Caco-2 (cell line): Measurements from ENCODE around the gene LY86. TPM values are rescaled to one million over a fixed set of nuclear protein-coding genes. Genes with fewer than 3 reads are reported as not detected.

Source experiments
- BruUV-seq: library from RNA; stranded (reverse); fragments of 400-500 nt; replicated peaks from 2 replicates; lab custom pipeline; 2021; lab: Mats Ljungman, UMichigan
- CTCF ChIA-PET: fragments of 300-600 bp; sonication (Branson Sonifier 250); formaldehyde crosslinking; loops from one replicate; lab custom pipeline; 2022; ENCODE audit warnings: antibody characterized with exemption; lab: Charles Lee
- POLR2A ChIA-PET: fragments of 300-600 bp; sonication (Branson Sonifier 250); formaldehyde crosslinking; loops from one replicate; lab custom pipeline; 2022; ENCODE audit warnings: antibody characterized with exemption; lab: Charles Lee
- DNase-seq, 2 experiments: peaks; one replicate each; pipeline versions ENCODE4 v3.0.0 to v3.0.0-alpha.2; 2020 to 2022
- H3K27me3 ChIP-seq: replicated peaks from 2 replicates; pipeline ENCODE4 v1.6.0; 2011; ENCODE audit warnings: low read length; ENCODE audit not compliant: control insufficient read depth, insufficient read depth
- H3K36me3 ChIP-seq: 2 replicates; pipeline ENCODE4 v1.5.1; 2011; ENCODE audit warnings: low read length; ENCODE audit not compliant: control insufficient read depth, insufficient read depth
- H3K4me1 ChIP-seq: fragments of 250-450 bp; sonication (Bioruptor Pico); 2 replicates; pipeline ENCODE4 v1.5.1; 2020; ENCODE audit warnings: mild to moderate bottlenecking
- H3K4me3 ChIP-seq: 2 replicates; pipeline ENCODE4 v1.5.1; 2011; ENCODE audit warnings: low read depth, mild to moderate bottlenecking, control low read depth, low read length
- H3K9me3 ChIP-seq: fragments of 250-450 bp; sonication (Bioruptor Pico); 2 replicates; pipeline ENCODE4 v1.5.1; 2020; ENCODE audit warnings: mild to moderate bottlenecking, moderate library complexity
- H3K27ac Mint-ChIP-seq: one replicate; pipeline ENCODE4 v1.8.0; 2022; ENCODE audit warnings: mixed read lengths; ENCODE audit not compliant: unreplicated experiment
- H3K27me3 Mint-ChIP-seq: one replicate; pipeline ENCODE4 v1.8.0; 2022; ENCODE audit warnings: mixed read lengths; ENCODE audit not compliant: insufficient read depth, unreplicated experiment
- H3K36me3 Mint-ChIP-seq: one replicate; pipeline ENCODE4 v1.8.0; 2022; ENCODE audit warnings: mild to moderate bottlenecking, mixed read lengths; ENCODE audit not compliant: insufficient read depth, unreplicated experiment
- H3K4me1 Mint-ChIP-seq: one replicate; pipeline ENCODE4 v1.8.0; 2022; ENCODE audit warnings: low read depth, mixed read lengths; ENCODE audit not compliant: unreplicated experiment
- H3K4me3 Mint-ChIP-seq: one replicate; pipeline ENCODE4 v1.8.0; 2022; ENCODE audit warnings: mild to moderate bottlenecking, moderate library complexity, mixed read lengths; ENCODE audit not compliant: unreplicated experiment
- H3K9me3 Mint-ChIP-seq: one replicate; pipeline ENCODE4 v1.8.0; 2022; ENCODE audit warnings: mixed read lengths; ENCODE audit not compliant: unreplicated experiment
- CTCF ChIP-seq, 2 experiments: fragments of 200-600 bp in 1 of 2; IDR thresholded peaks; 1 replicate in 1 of 2; 2 replicates in 1 of 2; pipeline versions ENCODE4 v1.5.1 to v1.8.0; 2011 to 2022; ENCODE audit warnings: antibody characterized with exemption in 1 of 2, control low read depth in 1 of 2, inconsistent platforms in 1 of 2, low read depth in 1 of 2, low read length in 1 of 2, mild to moderate bottlenecking in 1 of 2, moderate library complexity in 1 of 2; ENCODE audit not compliant: insufficient read depth in 1 of 2, severe bottlenecking in 1 of 2, unreplicated experiment in 1 of 2
- intact Hi-C: fragments of 100-400 bp; cut with micrococcal nuclease; formaldehyde crosslinking; loops from one replicate; pipeline ENCODE4 v1.10.0; 2022; ENCODE audit not compliant: unreplicated experiment
- total RNA-seq: library from RNA; stranded (reverse); gene quantifications from 2 replicates; pipeline ENCODE4 v1.2.3, GENCODE V29; 2022

The LY86 gene
- total RNA-seq, 1 experiment from 2014 or later = not detected

DNA sequence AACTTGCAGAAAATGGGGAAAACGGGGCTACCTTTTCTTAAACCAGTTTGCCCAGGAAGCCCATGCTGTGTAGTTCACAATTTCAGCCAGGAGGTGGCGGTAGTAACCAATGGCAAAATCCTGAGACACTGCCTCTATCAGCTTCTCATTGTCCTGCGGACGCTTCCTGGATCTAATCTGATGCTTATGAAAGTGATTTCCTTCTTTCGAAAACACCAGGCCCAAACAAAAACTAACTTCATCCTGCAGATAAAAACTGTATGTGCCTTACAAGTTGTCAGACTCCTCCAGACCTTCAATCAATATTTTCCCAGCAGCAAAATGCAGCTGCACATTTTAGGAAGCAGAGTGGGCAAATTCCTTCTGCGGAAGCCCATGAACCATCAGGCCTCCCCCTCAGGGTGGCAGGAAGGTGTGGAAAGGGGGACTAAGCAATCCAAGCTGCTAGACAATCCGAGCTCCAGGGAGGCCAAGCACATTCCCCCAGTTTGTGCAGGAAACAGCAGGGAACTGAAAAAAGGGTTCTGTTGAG, 88.5 kb downstream of the LY86 start:
- Histone ChIP-seq H3K9me3 (no peaks in the 10 kb centered on the region), H3K4me1 (peaks cover 3% of the 10 kb centered on the region), H3K4me3 (no peak overlapping the region), H3K27me3 (no peaks in the 10 kb centered on the region), H3K36me3 (no peaks in the 10 kb centered on the region)
- Mint-ChIP-seq H3K36me3 (no peaks in the 10 kb centered on the region), H3K27ac (no peak overlapping the region), H3K27me3 (peaks cover 4% of the 10 kb centered on the region), H3K4me1 (peaks cover 7% of the 10 kb centered on the region), H3K9me3 (no peaks in the 10 kb centered on the region), H3K4me3 (no peak overlapping the region)
- peak; percentile 86 to 92 for TF ChIP-seq CTCF (IDR thresholded peaks at IDR 0.05; ENCODE audit: insufficient read depth in 1 of 2, low read depth in 1 of 2, low read length in 1 of 2, severe bottlenecking in 1 of 2, unreplicated experiment in 1 of 2)
- peak; percentile 65 to 83 for DNase-seq
- intact Hi-C loops = loop anchor here (1.0 to 10.0 kb wide), 4 partner anchors 20 to 566 kb away; no protein-coding TSS in a partner anchor
- no TSS peak for BruUV-seq
- ChIA-PET CTCF (interaction anchor here (0.6 to 1.8 kb wide), 6 partner anchors 20 to 238 kb away, joined by 4 to 7 read pairs (median 5); no protein-coding TSS in a partner anchor), POLR2A (no interaction called here)

DNA sequence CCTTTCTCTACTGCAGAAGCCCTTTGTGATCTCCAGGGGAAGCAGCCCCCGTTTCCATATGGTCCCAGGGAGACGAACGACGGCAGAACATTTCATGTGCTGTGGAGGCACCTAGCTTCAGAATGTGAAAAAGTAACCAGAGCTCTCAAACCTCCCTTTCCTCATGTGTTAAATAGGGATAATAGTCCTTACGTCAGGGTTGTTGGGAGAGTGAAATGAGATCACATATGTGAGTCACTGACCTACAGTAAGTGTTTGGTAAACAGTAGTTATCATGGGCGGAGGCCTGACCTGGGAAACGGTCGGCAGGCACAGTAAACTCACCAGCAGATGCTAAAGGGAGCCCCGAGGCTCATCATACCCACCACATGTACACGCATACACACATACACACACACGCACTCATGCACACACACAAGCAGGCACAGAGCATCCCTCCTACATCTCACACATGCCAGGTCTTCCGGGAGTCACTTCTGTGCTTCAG, 89.7 kb downstream of the LY86 start:
- no peak overlapping the region for H3K4me3 ChIP-seq
- peaks cover 6% of the 10 kb centered on the region for H3K4me1 ChIP-seq
- no peak overlapping the region for H3K4me3 Mint-ChIP-seq
- no peaks in the 10 kb centered on the region for H3K36me3 Mint-ChIP-seq
- no TSS peak for BruUV-seq
- CTCF ChIA-PET = interaction anchor here (1.8 kb wide), 1 partner anchor 44 kb away, joined by 4 read pairs; no protein-coding TSS in a partner anchor
- H3K27ac Mint-ChIP-seq = no peak overlapping the region
- no peak for TF ChIP-seq CTCF (IDR thresholded peaks at IDR 0.05; ENCODE audit: insufficient read depth in 1 of 2, low read depth in 1 of 2, low read length in 1 of 2, severe bottlenecking in 1 of 2, unreplicated experiment in 1 of 2)
- intact Hi-C loops = loop anchor here (10.0 kb wide), 1 partner anchor 217 kb away; no protein-coding TSS in a partner anchor
- no peaks in the 10 kb centered on the region for H3K27me3 ChIP-seq
- H3K27me3 Mint-ChIP-seq = peaks cover under 1% of the 10 kb centered on the region
- H3K4me1 Mint-ChIP-seq = peaks cover 12% of the 10 kb centered on the region
- no peaks in the 10 kb centered on the region for H3K36me3 ChIP-seq
- H3K9me3 Mint-ChIP-seq = no peaks in the 10 kb centered on the region
- POLR2A ChIA-PET = no interaction called here
- no peak for DNase-seq
- H3K9me3 ChIP-seq = no peaks in the 10 kb centered on the region

DNA sequence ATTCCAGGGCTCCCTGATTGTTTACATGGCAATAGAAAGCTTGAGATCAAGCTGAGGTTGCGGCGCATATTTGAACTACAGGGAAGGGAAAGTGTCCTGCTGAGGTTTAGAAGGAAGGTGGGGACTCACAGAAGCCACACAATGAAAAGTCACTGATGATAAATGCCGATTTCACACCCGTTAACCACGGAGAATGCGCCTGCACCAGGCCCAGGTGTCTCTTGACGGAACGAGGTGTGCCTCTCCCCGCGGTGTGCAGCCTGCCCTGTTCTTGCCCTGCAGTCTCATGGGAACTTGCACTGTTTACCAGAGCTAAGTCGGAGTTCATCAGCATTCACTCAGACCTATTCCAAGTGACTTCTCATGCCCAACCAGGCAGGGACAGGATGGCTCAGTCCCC, 90.3 kb downstream of the LY86 start:
- no peak overlapping the region for H3K4me3 Mint-ChIP-seq
- H3K36me3 Mint-ChIP-seq = no peaks in the 10 kb centered on the region
- no peaks in the 10 kb centered on the region for H3K9me3 Mint-ChIP-seq
- Histone ChIP-seq H3K4me1 (peaks cover 11% of the 10 kb centered on the region), H3K27me3 (no peaks in the 10 kb centered on the region), H3K36me3 (no peaks in the 10 kb centered on the region), H3K4me3 (no peak overlapping the region), H3K9me3 (no peaks in the 10 kb centered on the region)
- ChIA-PET CTCF (no interaction called here), POLR2A (no interaction called here)
- intact Hi-C loops = loop anchor here (10.0 kb wide), 1 partner anchor 216 kb away; no protein-coding TSS in a partner anchor
- no peaks in the 10 kb centered on the region for H3K27me3 Mint-ChIP-seq
- peaks cover 18% of the 10 kb centered on the region for H3K4me1 Mint-ChIP-seq
- BruUV-seq = no TSS peak
- no peak overlapping the region for H3K27ac Mint-ChIP-seq
- TF ChIP-seq CTCF (IDR thresholded peaks at IDR 0.05; ENCODE audit: insufficient read depth in 1 of 2, low read depth in 1 of 2, low read length in 1 of 2, severe bottlenecking in 1 of 2, unreplicated experiment in 1 of 2) = no peak
- no peak for DNase-seq
